Natural killer cell (primary cell): Measurements from ENCODE around the gene PEX1. TPM values are rescaled to one million over a fixed set of nuclear protein-coding genes. Genes with fewer than 3 reads are reported as not detected.

ENCODE experiments used
- ATAC-seq, 3 donors: fragments of 150-1000 bp in 2 of 3; fragments of 200-7000 bp in 1 of 3; cut with Tn5 transposase; 1 replicate in 1 of 3; 2 replicates in 2 of 3; pipeline ENCODE4 v1.10.0; 2021; ENCODE audit warnings: mild to moderate bottlenecking in 2 of 3, moderate library complexity in 2 of 3
- DNase-seq, 2 donors: peaks; one replicate each; pipeline versions ENCODE4 v3.0.0 to v3.0.0-alpha.2; 2013 to 2021; ENCODE audit warnings: mixed read lengths in 1 of 2
- H3K27ac ChIP-seq: one replicate; pipeline ENCODE4 v1.5.1; 2013; ENCODE audit warnings: mild to moderate bottlenecking, low read length
- H3K27me3 ChIP-seq: one replicate; pipeline ENCODE4 v1.6.1; 2013; ENCODE audit warnings: low read length; ENCODE audit not compliant: control insufficient read depth, insufficient read depth
- H3K36me3 ChIP-seq: one replicate; pipeline ENCODE4 v1.6.1; 2013; ENCODE audit warnings: low read length; ENCODE audit not compliant: control insufficient read depth, insufficient read depth
- H3K4me1 ChIP-seq: one replicate; pipeline ENCODE4 v1.6.1; 2013; ENCODE audit warnings: low read length; ENCODE audit not compliant: control insufficient read depth, insufficient read depth
- H3K4me3 ChIP-seq: one replicate; pipeline ENCODE4 v1.5.1; 2013; ENCODE audit warnings: low read length
- H3K9me3 ChIP-seq: one replicate; pipeline ENCODE4 v1.6.1; 2013; ENCODE audit warnings: low read length; ENCODE audit not compliant: control insufficient read depth, insufficient read depth
- H3K27ac Mint-ChIP-seq, 2 donors: one replicate each; pipeline ENCODE4 v1.8.0; 2022; ENCODE audit warnings: mild to moderate bottlenecking in 2 of 2, mixed read lengths in 2 of 2, moderate library complexity in 1 of 2
- H3K27me3 Mint-ChIP-seq, 2 donors: one replicate each; pipeline ENCODE4 v1.8.0; 2022; ENCODE audit warnings: low read depth in 2 of 2, mixed read lengths in 2 of 2
- H3K36me3 Mint-ChIP-seq: one replicate; pipeline ENCODE4 v1.8.0; 2022; ENCODE audit warnings: mixed read lengths
- H3K4me1 Mint-ChIP-seq, 2 donors: one replicate each; pipeline ENCODE4 v1.8.0; 2022; ENCODE audit warnings: mixed read lengths in 2 of 2
- H3K4me3 Mint-ChIP-seq: one replicate; pipeline ENCODE4 v1.8.0; 2022; ENCODE audit warnings: mild to moderate bottlenecking, moderate library complexity, mixed read lengths
- H3K9me3 Mint-ChIP-seq, 2 donors: one replicate each; pipeline ENCODE4 v1.8.0; 2022; ENCODE audit warnings: mixed read lengths in 2 of 2
- WGBS: methylation state at CpG from one replicate; pipeline ENCODE4 v1.1.7; 2013; ENCODE audit warnings: missing lambda C conversion rate; ENCODE audit not compliant: insufficient coverage; 5-methylcytosine and 5-hydroxymethylcytosine counted together
- intact Hi-C: fragments of 100-400 bp; cut with micrococcal nuclease; formaldehyde crosslinking; loops from one replicate; pipeline ENCODE4 v1.14.2; 2022
- total RNA-seq, 4 donors: library from RNA; stranded (reverse); fragments of 120-200 nt in 1 of 4; gene quantifications; one replicate each; pipeline versions ENCODE4 v1.2.3 to v1.2.4, GENCODE V29; 2013 to 2022
- TF ChIP-seq, protein P1 (sequence below): fragments of 200-600 bp; IDR thresholded peaks from one replicate; pipeline ENCODE4 v1.8.0; 2022; ENCODE audit warnings: antibody characterized with exemption

PEX1 gene
- total RNA-seq, 3 donors from 2014 or later (not counting 1 experiment from before 2014, with no cell fraction given) = 22.8 to 26.7 (median 26.2) TPM

DNA sequence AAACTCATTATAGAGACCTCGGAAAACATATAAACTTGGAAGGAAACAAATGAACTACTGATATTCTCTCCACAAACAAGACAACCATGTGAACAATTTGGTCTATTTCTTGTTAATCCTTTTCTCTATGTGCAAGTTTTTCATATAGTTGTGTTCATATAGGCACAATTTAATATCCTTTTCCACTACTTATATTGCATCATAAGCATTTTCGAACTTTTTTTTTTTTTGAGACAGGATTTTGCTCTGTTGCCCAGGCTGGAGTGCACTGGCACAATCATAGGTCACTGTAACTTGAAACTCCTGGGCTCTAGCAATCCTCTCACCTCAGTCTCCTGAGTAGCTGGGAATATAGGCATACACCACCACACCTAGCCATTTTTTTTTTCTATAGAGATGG, 5.2 kb downstream of the PEX1 start:
- H3K27me3 ChIP-seq = no peaks in the 10 kb centered on the region
- ATAC-seq = no peak
- intact Hi-C loops = loop anchor here (10.0 kb wide), 1 partner anchor 532 kb away; no protein-coding TSS in a partner anchor
- TF ChIP-seq, protein P1, sequence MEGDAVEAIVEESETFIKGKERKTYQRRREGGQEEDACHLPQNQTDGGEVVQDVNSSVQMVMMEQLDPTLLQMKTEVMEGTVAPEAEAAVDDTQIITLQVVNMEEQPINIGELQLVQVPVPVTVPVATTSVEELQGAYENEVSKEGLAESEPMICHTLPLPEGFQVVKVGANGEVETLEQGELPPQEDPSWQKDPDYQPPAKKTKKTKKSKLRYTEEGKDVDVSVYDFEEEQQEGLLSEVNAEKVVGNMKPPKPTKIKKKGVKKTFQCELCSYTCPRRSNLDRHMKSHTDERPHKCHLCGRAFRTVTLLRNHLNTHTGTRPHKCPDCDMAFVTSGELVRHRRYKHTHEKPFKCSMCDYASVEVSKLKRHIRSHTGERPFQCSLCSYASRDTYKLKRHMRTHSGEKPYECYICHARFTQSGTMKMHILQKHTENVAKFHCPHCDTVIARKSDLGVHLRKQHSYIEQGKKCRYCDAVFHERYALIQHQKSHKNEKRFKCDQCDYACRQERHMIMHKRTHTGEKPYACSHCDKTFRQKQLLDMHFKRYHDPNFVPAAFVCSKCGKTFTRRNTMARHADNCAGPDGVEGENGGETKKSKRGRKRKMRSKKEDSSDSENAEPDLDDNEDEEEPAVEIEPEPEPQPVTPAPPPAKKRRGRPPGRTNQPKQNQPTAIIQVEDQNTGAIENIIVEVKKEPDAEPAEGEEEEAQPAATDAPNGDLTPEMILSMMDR = no peak
- Mint-ChIP-seq H3K27ac (no peak overlapping the region), H3K36me3 (peaks cover under 1% of the 10 kb centered on the region), H3K27me3 (no peaks in the 10 kb centered on the region), H3K4me3 (no peak overlapping the region), H3K9me3 (no peaks in the 10 kb centered on the region), H3K4me1 (peaks cover 10 to 17% of the 10 kb centered on the region in 2 donors)
- H3K4me1 ChIP-seq = peaks cover 3% of the 10 kb centered on the region
- WGBS = 100% methylated on average over 1 of the region's 2 CpGs
- no peak for DNase-seq
- H3K27ac ChIP-seq = no peak overlapping the region
- no peak overlapping the region for H3K4me3 ChIP-seq
- H3K36me3 ChIP-seq = no peaks in the 10 kb centered on the region
- no peaks in the 10 kb centered on the region for H3K9me3 ChIP-seq

- H3K27me3 ChIP-seq = no peaks in the 10 kb centered on the region
- no peak for ATAC-seq
- peaks cover 16% of the 10 kb centered on the region for H3K36me3 ChIP-seq
- no peak overlapping the region for H3K4me3 ChIP-seq
- Mint-ChIP-seq H3K9me3 (no peaks in the 10 kb centered on the region), H3K36me3 (peaks cover 10% of the 10 kb centered on the region), H3K27ac (no peak overlapping the region), H3K4me1 (no peaks in the 10 kb centered on the region), H3K27me3 (no peaks in the 10 kb centered on the region), H3K4me3 (no peak overlapping the region)
- no peaks in the 10 kb centered on the region for H3K9me3 ChIP-seq
- DNase-seq = no peak
- H3K27ac ChIP-seq = no peak overlapping the region
- H3K4me1 ChIP-seq = no peaks in the 10 kb centered on the region
- intact Hi-C loops = loop anchor here (10.0 kb wide), 1 partner anchor 535 kb away; no protein-coding TSS in a partner anchor
- 80% methylated on average over 1 of the region's 1 CpG for WGBS
- TF ChIP-seq, protein P1 = no peak
Observed at GRCh38 chr7:92520024-92520423, 8.3 kb downstream of the PEX1 start.

GRCh38 chr7:92517631-92518030, 10.7 kb downstream of the PEX1 start:
- Histone ChIP-seq H3K27me3 (no peaks in the 10 kb centered on the region), H3K4me1 (no peaks in the 10 kb centered on the region), H3K27ac (no peak overlapping the region), H3K4me3 (no peak overlapping the region), H3K36me3 (peaks cover 22% of the 10 kb centered on the region), H3K9me3 (no peaks in the 10 kb centered on the region)
- H3K27me3 Mint-ChIP-seq = no peaks in the 10 kb centered on the region
- TF ChIP-seq, protein P1 = no peak
- H3K27ac Mint-ChIP-seq = no peak overlapping the region
- H3K36me3 Mint-ChIP-seq = peaks cover 10% of the 10 kb centered on the region
- intact Hi-C loops = no loop called here
- no peak for DNase-seq
- no peaks in the 10 kb centered on the region for H3K4me1 Mint-ChIP-seq
- no peak overlapping the region for H3K4me3 Mint-ChIP-seq
- 100% methylated on average over 2 of the region's 3 CpGs for WGBS
- no peaks in the 10 kb centered on the region for H3K9me3 Mint-ChIP-seq
- ATAC-seq = no peak

DNA sequence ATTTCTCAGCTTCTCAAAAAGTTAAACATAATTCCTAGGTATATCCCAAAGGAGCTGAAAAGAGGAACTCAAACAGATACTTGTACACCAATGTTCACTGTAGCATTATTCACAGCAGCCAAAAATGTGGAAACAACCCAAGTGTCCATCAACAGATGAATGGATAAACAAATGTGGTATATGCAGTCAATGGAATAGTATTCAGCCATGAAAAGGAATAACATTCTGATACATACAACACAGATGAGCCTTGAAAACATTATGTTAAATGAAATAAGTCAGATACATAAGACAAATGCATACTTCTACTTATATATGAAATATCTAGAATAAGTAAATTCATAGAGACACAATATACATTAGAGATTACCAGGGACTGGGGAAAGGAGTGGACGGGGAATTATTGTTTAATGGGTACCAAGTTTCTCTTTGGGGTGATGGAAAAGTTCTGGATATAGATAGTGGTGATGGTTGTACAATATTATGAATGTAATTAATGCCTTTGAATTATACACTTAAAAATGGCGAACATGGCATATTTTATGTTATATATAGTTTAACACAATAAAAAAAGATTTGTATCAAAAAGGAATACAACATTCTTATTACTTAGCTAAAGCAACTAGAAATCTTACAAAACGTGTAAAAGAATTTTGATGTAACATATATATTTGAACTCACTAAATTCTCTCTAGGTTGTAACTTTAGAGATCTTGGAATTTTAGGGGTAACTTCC, 15.0 kb downstream of the PEX1 start:
- WGBS = no CpG with 5 or more reads among the region's 3 CpGs
- intact Hi-C loops = no loop called here
- H3K27me3 Mint-ChIP-seq = no peaks in the 10 kb centered on the region
- peaks cover 10% of the 10 kb centered on the region for H3K36me3 Mint-ChIP-seq
- no peak overlapping the region for H3K27ac ChIP-seq
- TF ChIP-seq, protein P1 = no peak
- no peaks in the 10 kb centered on the region for H3K27me3 ChIP-seq
- no peaks in the 10 kb centered on the region for H3K4me1 Mint-ChIP-seq
- H3K27ac Mint-ChIP-seq = no peak overlapping the region
- no peaks in the 10 kb centered on the region for H3K9me3 Mint-ChIP-seq
- no peak overlapping the region for H3K4me3 Mint-ChIP-seq
- no peak overlapping the region for H3K4me3 ChIP-seq
- ATAC-seq = no peak
- no peaks in the 10 kb centered on the region for H3K9me3 ChIP-seq
- H3K36me3 ChIP-seq = peaks cover 30% of the 10 kb centered on the region
- DNase-seq = no peak
- H3K4me1 ChIP-seq = no peaks in the 10 kb centered on the region
